ENCODE measurements around the gene CCDC13. TPM values are rescaled to one million over a fixed set of nuclear protein-coding genes. Genes with fewer than 3 reads are reported as not detected.
A peak's percentile ranks its signal among the peaks of the same experiment; 100 is the strongest.

Gene CCDC13
- total and polyA plus RNA-seq, 2 of the 13 experiments (the other 11 are each of a cell fraction or from before 2014, with no cell fraction given): 0.22 to 0.51 TPM

DNA sequence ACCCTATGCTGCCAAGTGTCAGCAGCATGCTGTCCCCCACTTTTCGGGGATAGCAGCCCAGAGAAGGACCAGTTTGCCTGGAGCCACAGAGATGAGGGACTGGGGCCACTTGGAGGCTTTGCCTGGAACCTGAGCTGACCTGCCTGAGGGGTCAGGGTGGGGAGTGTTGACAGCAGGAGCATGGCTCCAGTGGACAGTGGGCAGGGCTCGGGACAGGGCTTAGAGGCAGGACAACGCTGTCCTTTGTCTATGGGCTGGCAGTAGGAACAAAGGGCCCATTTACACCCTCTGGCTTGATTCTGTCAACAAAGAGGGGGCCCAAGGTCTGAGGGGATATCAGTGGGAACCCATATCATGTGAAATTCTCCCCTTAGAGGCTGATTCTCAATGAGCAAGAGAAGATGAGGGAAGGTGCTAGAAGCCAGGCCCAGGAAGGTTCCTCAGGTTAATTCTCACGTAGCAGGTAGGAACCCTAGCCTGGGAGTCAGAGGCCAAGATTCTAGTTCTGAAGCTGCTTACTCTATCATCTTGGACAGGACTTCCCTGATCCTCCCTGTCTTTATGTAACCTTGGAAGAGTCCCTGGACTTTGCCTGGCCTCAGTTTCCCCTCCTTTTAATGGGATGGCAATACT, 40.7 kb downstream of the CCDC13 start (continued):
- peak; percentile 33; the same call in 1 of the 2 replicates for TF ChIP-seq PPARG (CRISPR knock-in tag; conservative IDR thresholded peaks at IDR 0.05)
- TF ChIP-seq HMG20A (CRISPR knock-in tag; IDR thresholded peaks at IDR 0.05; ENCODE audit: borderline replicate concordance): peak; percentile 67; the same call in 1 of the 2 replicates
- 0 out of 2 replicates have a peak, but pooled peaks have one; percentile 66 for TF ChIP-seq CHCHD3 (CRISPR knock-in tag; IDR thresholded peaks at IDR 0.05)
- TF ChIP-seq CBX5 (CRISPR knock-in tag; IDR thresholded peaks at IDR 0.05; ENCODE audit: borderline replicate concordance): peak; percentile 69; the same call in 1 of the 2 replicates
- TF ChIP-seq RFXAP (CRISPR knock-in tag; IDR thresholded peaks at IDR 0.05; ENCODE audit: borderline replicate concordance): peak; percentile 85; the same call in 1 of the 2 replicates
- 0 out of 2 replicates have a peak, but pooled peaks have one; percentile 26 for TF ChIP-seq CCDC6 (CRISPR knock-in tag; IDR thresholded peaks at IDR 0.05)
- no peak for TF ChIP-seq NPAS2 (CRISPR knock-in tag; IDR thresholded peaks at IDR 0.05; ENCODE audit: borderline replicate concordance)
- TF ChIP-seq, protein P1, sequence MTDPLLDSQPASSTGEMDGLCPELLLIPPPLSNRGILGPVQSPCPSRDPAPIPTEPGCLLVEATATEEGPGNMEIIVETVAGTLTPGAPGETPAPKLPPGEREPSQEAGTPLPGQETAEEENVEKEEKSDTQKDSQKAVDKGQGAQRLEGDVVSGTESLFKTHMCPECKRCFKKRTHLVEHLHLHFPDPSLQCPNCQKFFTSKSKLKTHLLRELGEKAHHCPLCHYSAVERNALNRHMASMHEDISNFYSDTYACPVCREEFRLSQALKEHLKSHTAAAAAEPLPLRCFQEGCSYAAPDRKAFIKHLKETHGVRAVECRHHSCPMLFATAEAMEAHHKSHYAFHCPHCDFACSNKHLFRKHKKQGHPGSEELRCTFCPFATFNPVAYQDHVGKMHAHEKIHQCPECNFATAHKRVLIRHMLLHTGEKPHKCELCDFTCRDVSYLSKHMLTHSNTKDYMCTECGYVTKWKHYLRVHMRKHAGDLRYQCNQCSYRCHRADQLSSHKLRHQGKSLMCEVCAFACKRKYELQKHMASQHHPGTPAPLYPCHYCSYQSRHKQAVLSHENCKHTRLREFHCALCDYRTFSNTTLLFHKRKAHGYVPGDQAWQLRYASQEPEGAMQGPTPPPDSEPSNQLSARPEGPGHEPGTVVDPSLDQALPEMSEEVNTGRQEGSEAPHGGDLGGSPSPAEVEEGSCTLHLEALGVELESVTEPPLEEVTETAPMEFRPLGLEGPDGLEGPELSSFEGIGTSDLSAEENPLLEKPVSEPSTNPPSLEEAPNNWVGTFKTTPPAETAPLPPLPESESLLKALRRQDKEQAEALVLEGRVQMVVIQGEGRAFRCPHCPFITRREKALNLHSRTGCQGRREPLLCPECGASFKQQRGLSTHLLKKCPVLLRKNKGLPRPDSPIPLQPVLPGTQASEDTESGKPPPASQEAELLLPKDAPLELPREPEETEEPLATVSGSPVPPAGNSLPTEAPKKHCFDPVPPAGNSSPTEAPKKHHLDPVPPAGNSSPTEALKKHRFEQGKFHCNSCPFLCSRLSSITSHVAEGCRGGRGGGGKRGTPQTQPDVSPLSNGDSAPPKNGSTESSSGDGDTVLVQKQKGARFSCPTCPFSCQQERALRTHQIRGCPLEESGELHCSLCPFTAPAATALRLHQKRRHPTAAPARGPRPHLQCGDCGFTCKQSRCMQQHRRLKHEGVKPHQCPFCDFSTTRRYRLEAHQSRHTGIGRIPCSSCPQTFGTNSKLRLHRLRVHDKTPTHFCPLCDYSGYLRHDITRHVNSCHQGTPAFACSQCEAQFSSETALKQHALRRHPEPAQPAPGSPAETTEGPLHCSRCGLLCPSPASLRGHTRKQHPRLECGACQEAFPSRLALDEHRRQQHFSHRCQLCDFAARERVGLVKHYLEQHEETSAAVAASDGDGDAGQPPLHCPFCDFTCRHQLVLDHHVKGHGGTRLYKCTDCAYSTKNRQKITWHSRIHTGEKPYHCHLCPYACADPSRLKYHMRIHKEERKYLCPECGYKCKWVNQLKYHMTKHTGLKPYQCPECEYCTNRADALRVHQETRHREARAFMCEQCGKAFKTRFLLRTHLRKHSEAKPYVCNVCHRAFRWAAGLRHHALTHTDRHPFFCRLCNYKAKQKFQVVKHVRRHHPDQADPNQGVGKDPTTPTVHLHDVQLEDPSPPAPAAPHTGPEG (CRISPR knock-in tag; IDR thresholded peaks at IDR 0.05): no peak
- 0 out of 2 replicates have a peak, but pooled peaks have one; percentile 21 for TF ChIP-seq THAP11 (CRISPR knock-in tag; IDR thresholded peaks at IDR 0.05)
- TF ChIP-seq, protein P2, sequence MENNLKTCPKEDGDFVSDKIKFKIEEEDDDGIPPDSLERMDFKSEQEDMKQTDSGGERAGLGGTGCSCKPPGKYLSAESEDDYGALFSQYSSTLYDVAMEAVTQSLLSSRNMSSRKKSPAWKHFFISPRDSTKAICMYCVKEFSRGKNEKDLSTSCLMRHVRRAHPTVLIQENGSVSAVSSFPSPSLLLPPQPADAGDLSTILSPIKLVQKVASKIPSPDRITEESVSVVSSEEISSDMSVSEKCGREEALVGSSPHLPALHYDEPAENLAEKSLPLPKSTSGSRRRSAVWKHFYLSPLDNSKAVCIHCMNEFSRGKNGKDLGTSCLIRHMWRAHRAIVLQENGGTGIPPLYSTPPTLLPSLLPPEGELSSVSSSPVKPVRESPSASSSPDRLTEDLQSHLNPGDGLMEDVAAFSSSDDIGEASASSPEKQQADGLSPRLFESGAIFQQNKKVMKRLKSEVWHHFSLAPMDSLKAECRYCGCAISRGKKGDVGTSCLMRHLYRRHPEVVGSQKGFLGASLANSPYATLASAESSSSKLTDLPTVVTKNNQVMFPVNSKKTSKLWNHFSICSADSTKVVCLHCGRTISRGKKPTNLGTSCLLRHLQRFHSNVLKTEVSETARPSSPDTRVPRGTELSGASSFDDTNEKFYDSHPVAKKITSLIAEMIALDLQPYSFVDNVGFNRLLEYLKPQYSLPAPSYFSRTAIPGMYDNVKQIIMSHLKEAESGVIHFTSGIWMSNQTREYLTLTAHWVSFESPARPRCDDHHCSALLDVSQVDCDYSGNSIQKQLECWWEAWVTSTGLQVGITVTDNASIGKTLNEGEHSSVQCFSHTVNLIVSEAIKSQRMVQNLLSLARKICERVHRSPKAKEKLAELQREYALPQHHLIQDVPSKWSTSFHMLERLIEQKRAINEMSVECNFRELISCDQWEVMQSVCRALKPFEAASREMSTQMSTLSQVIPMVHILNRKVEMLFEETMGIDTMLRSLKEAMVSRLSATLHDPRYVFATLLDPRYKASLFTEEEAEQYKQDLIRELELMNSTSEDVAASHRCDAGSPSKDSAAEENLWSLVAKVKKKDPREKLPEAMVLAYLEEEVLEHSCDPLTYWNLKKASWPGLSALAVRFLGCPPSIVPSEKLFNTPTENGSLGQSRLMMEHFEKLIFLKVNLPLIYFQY (CRISPR knock-in tag; IDR thresholded peaks at IDR 0.05; ENCODE audit: borderline replicate concordance): peak; percentile 65
- TF ChIP-seq ATF7 (IDR thresholded peaks at IDR 0.05): no peak
- no peak for TF ChIP-seq ATF7 (CRISPR knock-in tag; IDR thresholded peaks at IDR 0.05)
- peak; percentile 69; the same call in 1 of the 2 replicates for TF ChIP-seq KLF9 (CRISPR knock-in tag; IDR thresholded peaks at IDR 0.05; ENCODE audit: low read depth)
- no peak for TF ChIP-seq SCMH1 (CRISPR knock-in tag; IDR thresholded peaks at IDR 0.05; ENCODE audit: borderline replicate concordance)
- TF ChIP-seq, protein P3, sequence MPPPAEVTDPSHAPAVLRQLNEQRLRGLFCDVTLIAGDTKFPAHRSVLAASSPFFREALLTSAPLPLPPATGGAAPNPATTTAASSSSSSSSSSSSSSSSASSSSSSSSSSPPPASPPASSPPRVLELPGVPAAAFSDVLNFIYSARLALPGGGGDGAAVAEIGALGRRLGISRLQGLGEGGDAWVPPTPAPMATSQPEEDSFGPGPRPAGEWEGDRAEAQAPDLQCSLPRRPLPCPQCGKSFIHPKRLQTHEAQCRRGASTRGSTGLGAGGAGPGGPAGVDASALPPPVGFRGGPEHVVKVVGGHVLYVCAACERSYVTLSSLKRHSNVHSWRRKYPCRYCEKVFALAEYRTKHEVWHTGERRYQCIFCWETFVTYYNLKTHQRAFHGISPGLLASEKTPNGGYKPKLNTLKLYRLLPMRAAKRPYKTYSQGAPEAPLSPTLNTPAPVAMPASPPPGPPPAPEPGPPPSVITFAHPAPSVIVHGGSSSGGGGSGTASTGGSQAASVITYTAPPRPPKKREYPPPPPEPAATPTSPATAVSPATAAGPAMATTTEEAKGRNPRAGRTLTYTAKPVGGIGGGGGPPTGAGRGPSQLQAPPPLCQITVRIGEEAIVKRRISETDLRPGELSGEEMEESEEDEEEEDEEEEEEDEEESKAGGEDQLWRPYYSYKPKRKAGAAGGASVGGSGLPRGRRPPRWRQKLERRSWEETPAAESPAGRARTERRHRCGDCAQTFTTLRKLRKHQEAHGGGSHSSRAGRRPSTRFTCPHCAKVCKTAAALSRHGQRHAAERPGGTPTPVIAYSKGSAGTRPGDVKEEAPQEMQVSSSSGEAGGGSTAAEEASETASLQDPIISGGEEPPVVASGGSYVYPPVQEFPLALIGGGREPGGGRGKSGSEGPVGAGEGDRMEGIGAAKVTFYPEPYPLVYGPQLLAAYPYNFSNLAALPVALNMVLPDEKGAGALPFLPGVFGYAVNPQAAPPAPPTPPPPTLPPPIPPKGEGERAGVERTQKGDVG (CRISPR knock-in tag; IDR thresholded peaks at IDR 0.05; ENCODE audit: borderline replicate concordance): no peak
- TF ChIP-seq SNAI1 (CRISPR knock-in tag; IDR thresholded peaks at IDR 0.05; ENCODE audit: borderline replicate concordance): peak; percentile 12; the same call in 1 of the 2 replicates

Data from HepG2 (cell line).